ENCODE results near the gene FAT1. TPM values are rescaled to one million over a fixed set of nuclear protein-coding genes. Genes with fewer than 3 reads are reported as not detected.

The FAT1 gene
- total RNA-seq, 4 donors from 2014 or later = 21.0 to 109 (median 76.4) TPM

GRCh38 chr4:186737427-186737826 lies 13.8 kb upstream of the FAT1 start:
- intact Hi-C loops (cut with DNase I) = no loop called here
- no peaks in the 10 kb centered on the region for H3K36me3 ChIP-seq
- no peaks in the 10 kb centered on the region for H3K27me3 ChIP-seq

GRCh38 chr4:186736466-186736865 lies 12.8 kb upstream of the FAT1 start:
- Histone ChIP-seq H3K27me3 (no peaks in the 10 kb centered on the region), H3K4me3 (no peak overlapping the region), H3K9me3 (no peaks in the 10 kb centered on the region), H3K27ac (no peak overlapping the region), H3K36me3 (no peaks in the 10 kb centered on the region), H3K4me1 (peaks cover 0 to 6% (median 0%) of the 10 kb centered on the region in 3 donors)
- TF ChIP-seq CTCF (IDR thresholded peaks at IDR 0.05) = no peak
- no peak for TF ChIP-seq POLR2A (IDR thresholded peaks at IDR 0.05)
- 77% methylated on average over 4 to 6 of the region's 6 CpGs for WGBS, 2 donors
- DNase-seq = no peak
- intact Hi-C loops (cut with DNase I) = no loop called here

More at GRCh38 chr4:186737427-186737826, 13.8 kb upstream of the FAT1 start:
- H3K27ac ChIP-seq = no peak overlapping the region
- DNase-seq = no peak
- H3K9me3 ChIP-seq = no peaks in the 10 kb centered on the region
- H3K4me1 ChIP-seq = peaks cover 0 to 6% (median 0%) of the 10 kb centered on the region in 3 donors
- TF ChIP-seq POLR2A (IDR thresholded peaks at IDR 0.05) (no peak), CTCF (IDR thresholded peaks at IDR 0.05) (no peak)
- H3K4me3 ChIP-seq = no peak overlapping the region
- WGBS, 2 donors = 67 to 71% methylated on average over 4 of the region's 4 CpGs

GRCh38 chr4:186734251-186734650 lies 10.6 kb upstream of the FAT1 start:
- Histone ChIP-seq H3K27ac (no peak overlapping the region), H3K36me3 (no peaks in the 10 kb centered on the region), H3K4me1 (peaks cover 0 to 6% (median 0%) of the 10 kb centered on the region in 3 donors), H3K4me3 (no peak overlapping the region), H3K9me3 (no peaks in the 10 kb centered on the region), H3K27me3 (no peaks in the 10 kb centered on the region)
- intact Hi-C loops (cut with DNase I) = no loop called here
- no peak for DNase-seq
- WGBS, 2 donors = 89 to 95% methylated on average over 7 of the region's 7 CpGs
- TF ChIP-seq CTCF (IDR thresholded peaks at IDR 0.05) = no peak
- no peak for TF ChIP-seq POLR2A (IDR thresholded peaks at IDR 0.05)

GRCh38 chr4:186733778-186734177 lies 10.1 kb upstream of the FAT1 start:
- Histone ChIP-seq H3K36me3 (no peaks in the 10 kb centered on the region), H3K27me3 (no peaks in the 10 kb centered on the region), H3K4me3 (no peak overlapping the region), H3K9me3 (no peaks in the 10 kb centered on the region), H3K4me1 (peaks cover 0 to 6% (median 0%) of the 10 kb centered on the region in 3 donors), H3K27ac (no peak overlapping the region)
- TF ChIP-seq CTCF (IDR thresholded peaks at IDR 0.05) (no peak), POLR2A (IDR thresholded peaks at IDR 0.05) (no peak)
- no peak for DNase-seq
- whole genome bisulfite sequencing, 2 donors = 57 to 73% methylated on average over 3 to 4 of the region's 4 CpGs
- intact Hi-C loops (cut with DNase I) = no loop called here

GRCh38 chr4:186730621-186731020 lies 7.0 kb upstream of the FAT1 start:
- H3K9me3 ChIP-seq = no peaks in the 10 kb centered on the region
- no peaks in the 10 kb centered on the region for H3K36me3 ChIP-seq
- no peak for TF ChIP-seq POLR2A (IDR thresholded peaks at IDR 0.05)
- H3K4me3 ChIP-seq = no peak overlapping the region
- peaks cover 0 to 26% (median 0%) of the 10 kb centered on the region in 4 donors for H3K27me3 ChIP-seq
- intact Hi-C loops (cut with DNase I) = no loop called here
- H3K4me1 ChIP-seq = peaks cover 0 to 34% (median 0%) of the 10 kb centered on the region in 3 donors
- WGBS, 2 donors = 85 to 87% methylated on average over 5 of the region's 5 CpGs
- no peak overlapping the region for H3K27ac ChIP-seq
- DNase-seq = no peak

- Histone ChIP-seq H3K36me3 (no peaks in the 10 kb centered on the region), H3K9me3 (no peaks in the 10 kb centered on the region), H3K27me3 (peaks cover 0 to 34% (median 0%) of the 10 kb centered on the region in 4 donors), H3K27ac (no peak overlapping the region), H3K4me1 (peaks cover 0 to 37% (median 0%) of the 10 kb centered on the region in 3 donors), H3K4me3 (no peak overlapping the region)
- intact Hi-C loops (cut with DNase I) = no loop called here
- no peak for DNase-seq
- TF ChIP-seq POLR2A (IDR thresholded peaks at IDR 0.05) = no peak
- no peak for TF ChIP-seq CTCF (IDR thresholded peaks at IDR 0.05)
- WGBS, 2 donors = 52 to 74% methylated on average over 1 of the region's 1 CpG
These were observed 6.2 kb upstream of the FAT1 start for GRCh38 chr4:186729856-186730255.

Measured in esophagus squamous epithelium (tissue), 5 donors.